ENCODE results near the gene PLEKHO2. TPM values are rescaled to one million over a fixed set of nuclear protein-coding genes. Genes with fewer than 3 reads are reported as not detected.

PLEKHO2 gene
- total and polyA plus RNA-seq, 2 of the 8 experiments (the other 6 are each of a cell fraction or from before 2014, with no cell fraction given) = 16.9 to 20.1 TPM

GRCh38 chr15:64808785-64809453 is 32.8 kb upstream of the PLEKHO2 start (continued):
- TF ChIP-seq MAFK (IDR thresholded peaks at IDR 0.05; ENCODE audit: low read depth, low read length) (peak; percentile 87), SP1 (IDR thresholded peaks at IDR 0.05; ENCODE audit: low read depth, low read length) (peak; percentile 82), YY1 (IDR thresholded peaks at IDR 0.05; ENCODE audit: low read depth, low read length) (peak; percentile 67; the same call in 1 of the 2 replicates), GTF2F1 (IDR thresholded peaks at IDR 0.05; ENCODE audit: borderline replicate concordance, low read depth, low read length) (no peak), HDAC2 (IDR thresholded peaks at IDR 0.05; ENCODE audit: borderline replicate concordance in 1 of 2, low read depth in 2 of 2, low read length in 2 of 2) (peak; percentile 24 to 80; a peak in 2 of 4 replicates)

Data from H1 (cell line).